ENCODE data around the gene CDK6.

Gene CDK6

GRCh38 chr7:92634924-92635519 lies 201.4 kb downstream of the CDK6 start:
- TF ChIP-seq CTCF (IDR thresholded peaks at IDR 0.05; ENCODE audit: insufficient read depth, low read depth, low read length, missing control alignments): no peak
- no peak overlapping the region for H3K4me3 ChIP-seq (ENCODE audit: low read length)
- DNase-seq (ENCODE audit: low read depth): peak; percentile 84

GRCh38 chr7:92634205-92634604 lies 202.2 kb downstream of the CDK6 start:
- no peak for TF ChIP-seq CTCF (IDR thresholded peaks at IDR 0.05; ENCODE audit: insufficient read depth, low read depth, low read length, missing control alignments)
- no peak for DNase-seq (ENCODE audit: low read depth)
- no peak overlapping the region for H3K4me3 ChIP-seq (ENCODE audit: low read length)

GRCh38 chr7:92633211-92633906 lies 203.0 kb downstream of the CDK6 start:
- peak; percentile 89 for DNase-seq (ENCODE audit: low read depth)
- TF ChIP-seq CTCF (IDR thresholded peaks at IDR 0.05; ENCODE audit: insufficient read depth, low read depth, low read length, missing control alignments): no peak
- H3K4me3 ChIP-seq (ENCODE audit: low read length): no peak overlapping the region

- H3K4me3 ChIP-seq (ENCODE audit: low read length): no peak overlapping the region
- no peak for TF ChIP-seq CTCF (IDR thresholded peaks at IDR 0.05; ENCODE audit: insufficient read depth, low read depth, low read length, missing control alignments)
- no peak for DNase-seq (ENCODE audit: low read depth)
Observed at GRCh38 chr7:92632791-92633190, 203.6 kb downstream of the CDK6 start.

- no peak for DNase-seq (ENCODE audit: low read depth)
- no peak overlapping the region for H3K4me3 ChIP-seq (ENCODE audit: low read length)
- no peak for TF ChIP-seq CTCF (IDR thresholded peaks at IDR 0.05; ENCODE audit: insufficient read depth, low read depth, low read length, missing control alignments)
Observed at GRCh38 chr7:92631850-92632487, 204.4 kb downstream of the CDK6 start.

GRCh38 chr7:92631067-92631849 lies 205.1 kb downstream of the CDK6 start:
- DNase-seq (ENCODE audit: low read depth): no peak
- no peak overlapping the region for H3K4me3 ChIP-seq (ENCODE audit: low read length)
- TF ChIP-seq CTCF (IDR thresholded peaks at IDR 0.05; ENCODE audit: insufficient read depth, low read depth, low read length, missing control alignments): no peak

All from epithelial cell of esophagus (primary cell).